Measurements from ENCODE around the gene KCNK10.
"Not testable (repeated sequence)": the region's sequence is repeated elsewhere in the genome, so short reads cannot be mapped to it uniquely, and the experiment has no call there.

The KCNK10 gene

DNA sequence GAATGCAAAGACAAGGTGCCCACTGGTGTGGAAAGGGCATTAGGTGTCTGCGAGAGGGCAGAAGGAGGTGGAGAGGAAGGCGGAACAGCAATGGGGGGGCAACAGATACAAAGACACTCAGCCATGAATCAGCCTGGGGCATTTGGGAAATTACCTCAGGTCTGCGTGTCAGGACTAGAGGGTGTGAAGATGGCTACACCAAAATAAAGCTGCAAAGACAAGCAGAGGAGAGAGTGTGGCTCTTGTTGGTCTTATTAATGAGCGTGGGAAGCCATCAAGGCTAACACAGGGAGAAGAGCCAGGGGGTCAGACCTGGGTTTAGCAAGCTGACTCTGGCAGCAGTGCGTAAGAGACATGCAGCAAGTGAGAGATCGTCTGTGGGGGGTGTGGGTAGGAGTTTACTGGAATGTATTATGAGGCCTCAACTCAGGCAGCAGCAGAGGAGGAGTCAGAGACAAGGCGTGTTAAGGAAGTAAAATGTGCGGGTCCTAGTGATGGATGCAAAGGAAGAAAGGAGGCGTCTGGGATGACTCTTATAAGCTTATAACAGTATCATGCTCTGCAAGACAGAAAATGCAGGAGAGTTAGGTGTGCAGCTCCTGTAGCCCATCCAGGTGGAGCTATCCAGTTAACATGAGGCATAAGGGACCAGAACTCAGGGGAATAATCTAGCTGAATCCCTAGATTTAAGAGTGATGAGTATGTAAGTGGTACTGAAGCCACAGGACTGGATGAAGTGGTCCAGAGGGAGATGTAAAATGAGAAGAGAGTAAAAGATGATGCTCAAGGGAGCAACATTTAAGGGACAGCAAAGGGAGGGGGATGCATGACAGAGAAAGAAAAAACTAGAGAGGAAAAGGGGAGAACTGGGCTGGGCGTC lies 50.4 kb downstream of the KCNK10 start:
- DNase-seq (ENCODE audit: low read depth in 2 of 2, low spot score in 1 of 2), result no peak

DNA sequence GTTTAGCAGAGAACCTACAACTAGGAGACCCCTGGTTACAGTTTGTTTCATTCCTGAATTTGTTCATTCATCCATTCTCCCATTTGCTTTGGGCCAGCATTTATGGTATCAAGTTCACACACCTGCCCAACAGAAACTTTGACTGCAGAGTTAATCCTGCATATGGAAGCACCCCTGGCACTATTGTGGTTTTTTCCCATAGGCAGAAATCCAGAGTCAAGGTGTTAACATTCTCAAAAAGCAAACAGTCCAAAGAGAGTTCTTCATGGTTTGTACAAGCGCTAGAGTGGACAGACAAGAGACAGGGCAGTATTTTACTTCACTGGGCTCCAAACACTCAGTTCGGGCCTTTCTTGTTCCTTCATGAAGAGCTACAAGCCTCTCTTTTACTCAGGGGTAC lies 51.9 kb downstream of the KCNK10 start:
- no peak for DNase-seq (ENCODE audit: low read depth in 2 of 2, low spot score in 1 of 2)

DNA sequence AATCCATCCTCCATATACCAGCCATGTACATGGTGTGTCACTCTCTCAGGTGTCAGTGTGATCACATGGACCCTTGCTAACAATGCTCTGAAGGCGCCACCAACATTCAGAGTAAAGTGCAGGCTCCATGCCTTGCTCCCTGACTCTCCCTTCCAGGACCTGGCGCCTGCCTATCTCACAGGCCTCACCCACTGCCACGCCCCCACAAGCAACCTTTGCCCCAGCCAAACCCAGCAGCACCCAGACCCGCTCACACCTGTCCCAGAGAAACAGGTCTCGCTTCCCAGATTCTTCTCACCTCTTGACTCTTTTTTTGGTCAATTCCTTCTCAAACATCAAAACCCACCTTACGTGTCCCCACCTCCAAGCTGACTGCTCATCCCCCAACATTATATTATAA lies 52.3 kb downstream of the KCNK10 start:
- no peak for DNase-seq (ENCODE audit: low read depth in 2 of 2, low spot score in 1 of 2)

DNA sequence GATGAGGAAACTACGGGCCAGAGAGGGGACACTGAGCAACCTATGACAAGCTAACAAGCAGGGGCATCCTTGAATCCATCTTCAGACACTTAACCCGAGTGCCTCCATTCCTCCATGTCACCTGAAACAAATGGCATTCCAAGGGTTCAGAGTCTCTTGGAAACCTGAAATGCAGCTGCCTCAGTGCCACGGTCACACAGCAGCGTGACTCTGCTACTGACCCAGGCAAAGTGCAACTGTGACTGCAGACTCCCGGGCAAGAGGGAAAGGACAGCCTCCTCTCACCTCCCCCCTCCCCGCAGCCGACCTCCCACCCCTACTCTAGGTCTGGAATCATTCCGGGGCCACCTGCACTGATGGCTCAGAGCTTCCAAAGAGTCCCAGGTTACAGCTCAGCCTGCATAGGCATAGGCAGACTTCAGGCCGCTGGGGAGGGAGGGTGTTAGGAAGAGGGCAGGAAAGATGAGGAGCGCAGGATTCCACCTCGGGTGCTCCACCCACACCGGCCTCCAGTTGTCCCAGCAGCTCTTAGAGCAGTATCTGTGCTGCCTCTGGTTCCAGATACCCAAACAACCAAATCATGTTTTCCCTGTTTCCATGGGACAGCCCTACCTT lies 53.2 kb downstream of the KCNK10 start:
- no peak for DNase-seq (ENCODE audit: low read depth in 2 of 2, low spot score in 1 of 2)

DNA sequence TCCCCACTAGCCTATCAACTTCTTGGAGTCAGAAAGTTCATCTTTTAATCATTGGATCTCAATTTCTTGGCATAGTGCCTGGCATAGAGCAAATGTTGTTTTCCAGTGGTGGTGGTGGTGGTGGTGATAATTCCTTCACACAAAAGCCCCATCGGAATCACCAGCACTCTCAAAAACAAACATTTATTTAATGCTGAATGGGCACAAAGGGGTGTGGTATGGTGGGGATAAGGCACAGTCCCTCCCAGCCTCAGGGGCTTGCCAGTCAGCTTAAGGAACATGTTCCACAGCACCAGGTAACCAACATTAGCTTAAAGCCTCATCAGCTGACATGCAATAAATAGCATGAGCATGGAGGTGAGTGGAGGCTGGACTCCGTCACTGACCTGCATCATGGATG lies 56.6 kb downstream of the KCNK10 start:
- DNase-seq (ENCODE audit: low read depth in 2 of 2, low spot score in 1 of 2), result no peak

DNA sequence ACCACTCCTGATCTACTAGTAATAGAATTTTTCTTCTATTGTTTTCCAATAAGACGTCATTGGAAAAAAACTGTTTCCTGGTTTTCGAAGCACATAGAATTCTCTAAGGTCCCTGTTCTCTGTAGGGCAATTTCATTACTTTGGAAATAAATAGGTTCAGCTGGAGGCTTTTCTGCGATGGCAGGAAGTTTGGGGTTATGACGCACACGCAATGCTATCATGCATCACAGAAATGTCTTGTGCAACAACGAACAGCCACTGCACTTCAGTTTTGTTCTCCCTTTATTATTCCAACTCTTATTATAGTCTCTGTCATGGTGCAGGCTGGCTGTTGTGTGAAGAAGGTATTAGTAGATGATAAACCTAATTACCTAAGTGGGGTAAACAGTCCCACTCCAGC lies 59.0 kb downstream of the KCNK10 start:
- DNase-seq (ENCODE audit: low read depth in 2 of 2, low spot score in 1 of 2), result no peak

DNA sequence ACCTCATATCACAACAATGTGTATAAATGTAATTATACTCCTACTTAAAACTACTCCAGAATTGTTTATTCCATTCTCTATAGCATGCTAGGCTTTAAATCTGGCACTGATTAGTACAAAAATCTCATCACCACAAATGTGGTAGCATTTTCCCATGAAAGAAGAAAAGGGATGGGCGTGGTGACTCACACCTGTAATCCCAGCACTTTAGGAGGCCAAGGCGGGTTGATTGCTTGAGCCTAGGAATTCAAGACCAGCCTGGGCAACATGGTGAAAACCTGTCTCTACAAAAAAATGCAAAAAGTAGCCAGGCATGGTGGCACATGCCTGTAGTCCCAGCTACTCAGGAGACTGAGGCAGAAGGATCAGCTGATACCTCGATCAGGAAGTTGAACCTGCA lies 61.8 kb downstream of the KCNK10 start:
- DNase-seq (ENCODE audit: low read depth in 2 of 2, low spot score in 1 of 2), result not testable (repeated sequence)

DNA sequence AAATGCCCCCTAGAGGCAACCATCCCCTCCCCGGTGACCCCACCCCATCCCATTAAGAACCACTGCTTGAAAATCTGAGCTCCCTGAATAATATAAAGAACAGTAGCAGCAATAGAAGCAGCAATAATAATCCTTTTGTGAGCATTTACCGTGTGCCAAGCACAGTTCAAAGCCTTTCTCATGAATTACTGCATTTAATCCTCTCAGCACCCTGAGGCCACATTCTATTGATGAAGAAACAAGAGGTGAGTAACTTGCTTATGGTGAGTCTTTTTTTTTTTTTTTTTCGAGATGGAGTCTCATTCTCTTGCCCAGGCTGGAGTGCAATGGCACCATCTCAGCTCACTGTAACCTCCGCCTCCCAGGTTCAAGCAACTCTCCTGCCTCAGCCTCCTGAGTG lies 65.0 kb downstream of the KCNK10 start:
- no peak for DNase-seq (ENCODE audit: low read depth in 2 of 2, low spot score in 1 of 2)

DNA sequence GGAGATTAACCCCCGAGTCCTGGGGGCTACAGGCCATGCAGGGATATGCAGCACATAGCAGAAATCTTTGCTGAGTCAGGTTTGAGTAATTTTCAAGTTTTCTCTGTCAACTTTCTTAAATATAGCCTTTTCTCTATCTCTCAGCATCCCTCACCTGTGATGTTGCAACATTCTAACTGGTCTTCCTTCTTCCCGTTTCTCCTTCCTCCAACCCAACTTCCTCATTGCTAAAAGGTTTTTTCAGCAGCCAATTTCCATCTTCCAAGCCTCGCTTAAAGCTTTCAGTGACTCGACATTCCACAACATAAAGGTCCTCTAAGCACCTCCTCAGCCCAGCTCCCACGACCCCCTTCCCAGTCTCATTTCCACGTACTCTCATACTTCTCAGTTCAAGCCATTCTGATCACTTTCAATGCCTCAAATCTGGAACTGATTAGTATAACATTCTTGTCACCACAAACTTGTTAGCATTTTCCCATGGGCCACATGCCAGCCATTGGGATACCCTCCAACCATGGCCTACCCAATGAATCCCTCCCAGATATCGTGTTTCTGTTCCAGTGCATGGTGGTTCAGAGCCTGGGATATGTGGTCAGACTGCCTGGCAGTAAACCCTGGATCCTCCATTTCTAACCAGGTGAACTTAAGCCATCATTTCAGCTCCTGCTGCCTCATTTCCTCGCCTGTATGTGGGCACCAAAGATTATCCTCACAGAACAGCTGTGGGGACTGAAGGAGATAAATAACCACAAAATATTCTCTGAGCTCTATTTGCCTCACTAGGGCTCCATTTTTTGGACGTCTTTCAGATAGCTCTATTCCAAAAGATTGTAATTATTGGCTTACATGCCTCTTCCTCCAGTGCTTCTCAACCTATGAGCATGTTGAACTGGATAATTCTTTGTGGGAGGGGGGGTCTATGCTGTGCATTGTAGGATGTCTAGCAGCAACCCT lies 65.8 kb downstream of the KCNK10 start:
- DNase-seq (ENCODE audit: low read depth in 2 of 2, low spot score in 1 of 2), result no peak

DNA sequence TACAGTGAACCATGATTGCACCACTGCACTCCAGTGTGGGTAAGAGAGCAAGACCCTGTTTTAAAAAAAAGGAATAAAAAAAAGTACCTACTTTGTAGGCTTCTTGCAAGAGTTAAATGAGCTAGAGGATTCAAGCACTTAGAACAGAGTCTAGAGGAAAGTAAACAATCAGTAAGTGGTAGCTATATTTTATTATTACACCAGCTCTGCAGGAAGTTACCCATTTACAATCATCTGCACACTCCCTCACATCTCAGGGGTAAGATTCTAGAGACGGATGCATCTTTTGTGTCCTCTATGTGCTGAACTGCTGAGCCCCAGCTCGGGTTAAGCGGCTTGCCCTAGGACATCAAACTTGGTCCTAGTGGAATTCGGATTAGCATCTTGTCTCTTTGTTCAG lies 67.3 kb downstream of the KCNK10 start:
- no peak for DNase-seq (ENCODE audit: low read depth in 2 of 2, low spot score in 1 of 2)

DNA sequence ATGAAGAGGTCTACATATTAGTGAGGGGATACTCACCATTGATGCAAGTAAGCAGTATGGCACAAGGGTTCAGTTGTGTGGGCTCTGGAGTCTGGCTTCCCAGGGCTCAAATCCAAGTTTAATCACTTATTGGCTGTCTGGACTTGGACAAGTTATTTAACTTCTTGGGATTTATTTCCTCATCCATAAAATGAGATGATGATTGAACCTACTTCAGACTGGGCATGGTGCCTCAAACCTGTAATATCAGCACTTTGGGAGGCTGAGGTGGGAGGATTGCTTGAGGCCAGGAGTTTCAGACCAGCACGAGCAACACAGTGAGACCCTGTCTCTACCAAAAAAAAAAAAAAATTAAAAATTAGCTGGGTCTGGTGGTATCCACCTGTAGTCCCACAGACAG lies 67.9 kb downstream of the KCNK10 start:
- no peak for DNase-seq (ENCODE audit: low read depth in 2 of 2, low spot score in 1 of 2)

DNA sequence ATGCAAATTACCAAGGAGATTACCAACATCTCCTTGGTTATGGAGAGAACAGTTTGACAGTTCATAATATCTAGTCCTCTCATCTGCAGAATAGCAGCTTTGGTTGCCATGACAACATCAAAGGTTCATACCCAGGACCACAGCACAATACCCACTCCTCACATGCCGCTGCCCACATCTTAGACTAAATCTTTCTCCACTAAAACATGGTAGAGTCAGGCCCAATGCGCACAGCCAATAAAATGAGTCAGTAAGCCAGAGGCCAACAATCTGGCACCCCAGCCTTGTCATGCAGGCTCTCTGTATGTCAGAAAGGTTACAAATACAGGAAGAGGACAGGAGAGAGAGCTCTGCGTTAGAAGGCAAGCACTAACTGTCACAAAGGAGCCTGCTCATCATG lies 70.6 kb downstream of the KCNK10 start:
- DNase-seq (ENCODE audit: low read depth in 2 of 2, low spot score in 1 of 2), result no peak

DNA sequence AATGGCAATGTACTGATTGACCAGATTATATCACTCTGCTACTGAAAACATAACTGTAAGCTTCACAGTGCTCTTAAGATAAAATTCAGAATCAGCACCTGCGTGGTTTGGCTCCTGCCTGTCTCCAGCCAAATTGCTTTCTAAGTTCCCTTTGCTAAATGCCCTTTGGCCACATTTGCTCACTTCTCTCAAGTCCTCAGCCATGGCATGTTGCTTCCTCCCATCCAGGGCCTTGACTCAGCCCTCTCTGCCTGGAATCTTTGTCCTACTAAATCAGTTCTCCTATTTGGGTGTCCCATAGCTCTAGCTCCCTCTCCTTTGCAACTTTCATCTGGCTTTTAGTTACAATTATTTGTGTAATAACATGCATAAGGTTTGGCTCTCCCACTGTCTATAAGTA lies 71.4 kb downstream of the KCNK10 start:
- no peak for DNase-seq (ENCODE audit: low read depth in 2 of 2, low spot score in 1 of 2)

DNA sequence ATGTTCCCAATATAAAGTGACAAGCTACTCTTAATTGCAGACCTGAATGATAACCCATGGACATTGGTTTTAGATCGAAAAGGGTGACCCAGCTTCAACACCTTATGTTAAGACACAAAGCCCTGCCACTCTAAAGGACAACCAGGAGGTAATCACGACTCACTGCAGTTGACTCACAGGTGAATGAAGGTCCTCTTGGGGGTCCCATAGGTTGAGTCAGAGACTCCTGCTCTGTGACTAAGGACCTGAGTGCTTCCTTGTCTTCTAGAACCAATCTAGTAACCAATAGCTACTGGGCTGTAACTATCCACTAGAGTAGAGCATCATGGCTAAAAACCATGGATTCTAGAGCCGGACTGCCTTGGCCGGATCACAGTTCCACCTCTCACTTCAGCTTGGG lies 73.8 kb downstream of the KCNK10 start:
- DNase-seq (ENCODE audit: low read depth in 2 of 2, low spot score in 1 of 2), result no peak

DNA sequence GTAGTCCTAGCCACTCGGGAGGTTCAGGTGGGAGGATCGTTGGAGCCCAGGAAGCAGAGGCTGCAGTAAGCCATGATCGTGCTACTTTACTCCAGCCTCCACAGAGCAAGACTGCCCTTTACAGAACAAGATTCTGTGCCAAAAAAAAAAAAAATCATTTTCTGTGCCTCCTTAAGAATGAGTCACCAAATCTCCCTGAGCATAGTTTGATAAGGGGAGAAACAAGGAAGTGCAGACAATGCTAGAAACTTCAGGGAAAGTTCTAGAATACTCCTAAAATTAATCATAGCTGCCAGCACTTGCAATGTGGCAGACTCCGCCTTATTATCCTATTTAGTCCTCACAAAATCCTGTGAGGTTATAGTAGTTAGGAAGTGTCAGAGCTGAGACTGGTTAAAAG lies 74.5 kb downstream of the KCNK10 start:
- no peak for DNase-seq (ENCODE audit: low read depth in 2 of 2, low spot score in 1 of 2)

DNA sequence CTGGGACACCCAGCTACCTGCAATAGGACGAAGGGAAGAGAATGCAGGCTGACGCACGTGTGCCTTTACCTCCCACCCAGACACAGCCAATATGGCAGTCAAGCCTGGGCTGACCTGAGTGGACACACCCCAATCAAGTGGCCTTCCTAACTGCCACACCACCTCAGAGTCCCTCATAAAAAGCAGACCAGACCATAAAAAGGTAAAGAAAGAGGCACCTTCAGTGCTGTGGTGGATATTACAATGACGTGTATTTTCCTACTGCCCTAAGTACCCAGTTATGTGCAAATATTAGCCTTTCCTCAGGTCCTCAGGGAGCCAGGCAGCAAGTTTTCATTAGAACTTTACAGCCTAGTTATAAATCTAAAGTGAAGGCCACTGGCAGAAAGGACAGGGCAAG lies 75.8 kb downstream of the KCNK10 start:
- no peak for DNase-seq (ENCODE audit: low read depth in 2 of 2, low spot score in 1 of 2)

DNA sequence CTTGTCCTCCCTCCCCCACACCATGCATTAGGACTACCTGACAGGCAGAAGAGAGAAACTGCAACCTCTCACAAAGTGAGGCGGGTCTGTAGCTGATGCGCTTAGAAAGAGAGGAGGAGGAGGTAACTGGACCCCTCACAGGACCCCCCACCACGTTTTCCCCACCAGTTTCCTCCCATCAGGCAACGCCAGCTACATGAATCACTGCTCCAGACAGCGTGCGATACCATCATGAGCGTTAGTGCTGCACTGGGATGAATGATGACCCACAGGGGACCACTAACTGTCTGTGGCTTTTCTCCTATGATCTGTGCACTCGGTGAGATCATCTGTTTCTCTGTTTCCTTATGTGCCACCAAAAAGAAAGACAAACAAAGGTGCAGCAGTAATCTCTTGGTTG lies 77.7 kb downstream of the KCNK10 start:
- DNase-seq (ENCODE audit: low read depth in 2 of 2, low spot score in 1 of 2), result no peak

DNA sequence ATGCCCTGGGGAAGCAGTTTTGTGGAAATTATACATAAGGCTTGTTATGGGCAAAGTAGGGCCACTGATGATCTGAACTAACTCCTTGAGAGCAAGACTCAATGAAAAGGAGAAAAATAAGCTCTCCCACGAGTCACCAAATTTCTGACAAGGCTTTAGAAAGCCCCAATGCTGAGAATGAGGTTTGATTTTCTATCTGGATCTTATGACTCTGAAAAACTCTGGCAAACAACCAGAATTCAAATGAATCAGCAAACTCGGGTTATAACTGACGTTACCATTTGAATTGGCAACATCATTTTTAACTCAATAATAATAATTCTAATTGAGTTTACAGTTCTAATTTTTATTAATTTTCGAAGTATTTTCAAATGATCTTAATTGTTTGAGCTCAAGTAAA lies 79.1 kb downstream of the KCNK10 start:
- DNase-seq (ENCODE audit: low read depth in 2 of 2, low spot score in 1 of 2), result no peak

DNA sequence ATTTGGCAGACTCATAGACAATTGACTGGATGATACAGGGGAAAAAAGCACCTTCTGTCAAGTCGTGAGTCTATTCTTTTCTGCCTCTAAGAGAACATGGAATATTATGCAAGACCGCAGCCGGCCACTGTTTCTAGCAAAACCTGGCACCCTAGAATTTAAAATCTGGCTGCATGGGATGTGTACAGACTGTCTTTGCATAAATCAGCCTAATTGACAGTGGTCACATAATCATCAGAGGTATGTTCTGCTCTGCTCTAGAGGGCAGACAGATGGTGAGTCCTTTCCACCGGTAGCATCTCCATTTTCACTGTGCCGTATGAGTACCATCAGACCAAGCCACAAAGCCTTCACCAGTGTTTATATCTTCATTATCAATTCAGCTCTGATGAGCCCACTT lies 80.6 kb downstream of the KCNK10 start:
- DNase-seq (ENCODE audit: low read depth in 2 of 2, low spot score in 1 of 2), result no peak

DNA sequence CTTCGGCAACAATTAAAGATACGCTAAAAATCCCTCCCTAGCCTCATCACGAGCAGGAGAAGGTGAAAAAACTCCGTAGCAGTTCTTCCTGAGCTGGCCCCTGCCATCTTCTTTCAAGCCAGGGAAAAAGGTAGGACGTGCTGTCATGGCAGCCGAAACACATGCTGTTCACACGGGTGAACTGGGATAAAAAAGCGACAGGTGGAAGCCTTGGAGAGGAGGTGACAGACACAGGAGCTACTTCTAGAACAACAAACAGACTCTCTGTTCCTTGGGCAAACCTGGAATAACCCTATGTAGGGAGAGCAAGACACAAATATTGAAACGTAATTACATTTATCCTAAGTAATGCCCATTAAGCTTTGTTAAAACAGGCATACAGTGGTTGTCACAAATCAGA lies 81.3 kb downstream of the KCNK10 start:
- DNase-seq (ENCODE audit: low read depth in 2 of 2, low spot score in 1 of 2), result no peak

DNA sequence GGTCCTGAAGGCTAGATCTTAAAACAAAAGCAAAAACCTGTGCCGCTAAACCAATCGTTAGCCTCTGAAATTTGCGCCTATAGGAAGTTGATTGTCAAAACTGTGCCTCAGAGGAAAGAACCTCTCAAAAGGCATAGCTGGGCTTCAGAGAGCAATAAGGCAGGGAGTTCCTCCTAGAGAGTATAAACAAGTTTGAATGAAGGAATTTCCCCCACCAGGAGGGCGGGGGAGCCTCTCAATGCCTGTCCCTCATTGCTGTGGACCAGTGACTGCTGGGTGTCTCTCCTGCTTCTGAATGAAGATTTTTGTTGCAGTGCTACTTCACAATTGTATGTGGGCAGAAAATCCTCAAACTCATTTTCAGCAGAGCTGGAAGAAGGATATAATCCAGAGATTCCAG lies 88.6 kb downstream of the KCNK10 start:
- no peak for DNase-seq (ENCODE audit: low read depth in 2 of 2, low spot score in 1 of 2)

DNA sequence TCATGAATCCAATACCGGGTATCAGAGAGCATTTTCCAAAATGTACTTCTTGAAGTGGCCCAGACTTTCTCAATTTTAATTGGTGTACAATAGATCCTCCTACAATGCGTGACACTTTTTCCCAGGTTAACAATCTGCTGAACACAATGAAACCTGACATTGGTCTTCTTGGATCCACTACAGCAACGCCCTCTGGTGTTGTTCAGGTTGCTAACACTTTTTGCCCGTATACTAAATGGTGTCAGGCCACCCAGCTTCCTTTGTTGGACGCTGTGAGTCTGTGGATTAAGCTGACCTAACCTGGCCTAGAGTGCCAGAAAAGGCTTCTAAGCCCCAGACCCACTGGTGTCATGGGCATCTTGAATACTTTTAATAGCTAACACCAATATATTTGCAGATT lies 89.2 kb downstream of the KCNK10 start:
- DNase-seq (ENCODE audit: low read depth in 2 of 2, low spot score in 1 of 2), result no peak
